Left kidney (tissue), 2 donors: ENCODE measurements around the gene EXOSC7. TPM values are rescaled to one million over a fixed set of nuclear protein-coding genes. Genes with fewer than 3 reads are reported as not detected.

Experiments used
- DNase-seq: peaks from one replicate; pipeline ENCODE4 v3.0.0-alpha.2; 2013
- polyA plus RNA-seq: library from polyadenylated mRNA; unstranded; fragments of 120-200 nt; gene quantifications from one replicate; pipeline ENCODE4 v1.2.1, GENCODE V29; 2013; ENCODE audit not compliant: insufficient read length

Gene EXOSC7
- polyA plus RNA-seq, 1 donor, result 54.4 TPM

- DNase-seq, result no peak
Observed at GRCh38 chr3:45055032-45055410, 79.0 kb downstream of the EXOSC7 start.

GRCh38 chr3:45055411-45056143 is 79.5 kb downstream of the EXOSC7 start:
- DNase-seq, result no peak

- no peak for DNase-seq
Observed at GRCh38 chr3:45056608-45057301, 80.7 kb downstream of the EXOSC7 start.

- DNase-seq, result no peak
Observed at GRCh38 chr3:45057557-45057956, 81.5 kb downstream of the EXOSC7 start.

- no peak for DNase-seq
Observed at GRCh38 chr3:45059132-45059531, 83.1 kb downstream of the EXOSC7 start.

- DNase-seq, result no peak
Observed at GRCh38 chr3:45060165-45060892, 84.3 kb downstream of the EXOSC7 start.

Other genes with a start within 250 kb of the EXOSC7 start
- gene ZNF501, start 246.6 kb upstream of the EXOSC7 start, polyA plus RNA-seq, result 14.8 TPM
- 62.1 TPM for gene KIAA1143, start 214.6 kb upstream of the EXOSC7 start, polyA plus RNA-seq
- gene KIF15, start 214.4 kb upstream of the EXOSC7 start, polyA plus RNA-seq, result 39.8 TPM
- 30.7 TPM for gene TMEM42, start 114.3 kb upstream of the EXOSC7 start, polyA plus RNA-seq
- 0.18 TPM for gene TGM4, start 101.6 kb upstream of the EXOSC7 start, polyA plus RNA-seq
- 93.8 TPM for gene ZDHHC3, start 70 bp upstream of the EXOSC7 start, polyA plus RNA-seq
- gene CLEC3B, start 50.1 kb downstream of the EXOSC7 start, polyA plus RNA-seq, result 11.9 TPM
- 1.2 TPM for gene CDCP1, start 170.1 kb downstream of the EXOSC7 start, polyA plus RNA-seq